ENCODE results near the gene SESTD1. TPM values are rescaled to one million over a fixed set of nuclear protein-coding genes. Genes with fewer than 3 reads are reported as not detected.
"Not testable (repeated sequence)": the region's sequence is repeated elsewhere in the genome, so short reads cannot be mapped to it uniquely, and the experiment has no call there.

The SESTD1 gene
- total RNA-seq, 4 donors from 2014 or later: 9.7 to 28.1 (median 21.3) TPM

DNA sequence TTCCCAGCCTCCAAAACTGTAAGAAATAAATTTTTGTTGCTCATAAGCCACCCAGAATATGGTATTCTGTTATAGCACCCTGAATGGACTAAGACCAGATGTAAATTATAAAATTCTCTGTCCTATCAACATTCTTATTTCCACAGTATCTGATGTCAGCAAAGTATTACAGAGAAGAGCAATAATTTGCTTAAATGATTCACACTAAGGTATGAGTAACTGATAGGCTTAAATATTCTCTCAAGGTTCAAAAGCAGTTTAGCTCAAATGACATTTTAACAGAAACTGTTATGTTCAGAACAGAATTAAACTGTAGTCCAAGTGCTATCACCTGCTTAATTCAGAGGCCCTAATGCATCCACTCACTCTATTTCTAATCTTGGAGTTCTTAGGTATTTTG is 12.8 kb downstream of the SESTD1 start:
- no peak overlapping the region for H3K27ac ChIP-seq
- no peak for TF ChIP-seq POLR2A (IDR thresholded peaks at IDR 0.05)
- TF ChIP-seq, protein P1, sequence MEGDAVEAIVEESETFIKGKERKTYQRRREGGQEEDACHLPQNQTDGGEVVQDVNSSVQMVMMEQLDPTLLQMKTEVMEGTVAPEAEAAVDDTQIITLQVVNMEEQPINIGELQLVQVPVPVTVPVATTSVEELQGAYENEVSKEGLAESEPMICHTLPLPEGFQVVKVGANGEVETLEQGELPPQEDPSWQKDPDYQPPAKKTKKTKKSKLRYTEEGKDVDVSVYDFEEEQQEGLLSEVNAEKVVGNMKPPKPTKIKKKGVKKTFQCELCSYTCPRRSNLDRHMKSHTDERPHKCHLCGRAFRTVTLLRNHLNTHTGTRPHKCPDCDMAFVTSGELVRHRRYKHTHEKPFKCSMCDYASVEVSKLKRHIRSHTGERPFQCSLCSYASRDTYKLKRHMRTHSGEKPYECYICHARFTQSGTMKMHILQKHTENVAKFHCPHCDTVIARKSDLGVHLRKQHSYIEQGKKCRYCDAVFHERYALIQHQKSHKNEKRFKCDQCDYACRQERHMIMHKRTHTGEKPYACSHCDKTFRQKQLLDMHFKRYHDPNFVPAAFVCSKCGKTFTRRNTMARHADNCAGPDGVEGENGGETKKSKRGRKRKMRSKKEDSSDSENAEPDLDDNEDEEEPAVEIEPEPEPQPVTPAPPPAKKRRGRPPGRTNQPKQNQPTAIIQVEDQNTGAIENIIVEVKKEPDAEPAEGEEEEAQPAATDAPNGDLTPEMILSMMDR (IDR thresholded peaks at IDR 0.05): no peak

DNA sequence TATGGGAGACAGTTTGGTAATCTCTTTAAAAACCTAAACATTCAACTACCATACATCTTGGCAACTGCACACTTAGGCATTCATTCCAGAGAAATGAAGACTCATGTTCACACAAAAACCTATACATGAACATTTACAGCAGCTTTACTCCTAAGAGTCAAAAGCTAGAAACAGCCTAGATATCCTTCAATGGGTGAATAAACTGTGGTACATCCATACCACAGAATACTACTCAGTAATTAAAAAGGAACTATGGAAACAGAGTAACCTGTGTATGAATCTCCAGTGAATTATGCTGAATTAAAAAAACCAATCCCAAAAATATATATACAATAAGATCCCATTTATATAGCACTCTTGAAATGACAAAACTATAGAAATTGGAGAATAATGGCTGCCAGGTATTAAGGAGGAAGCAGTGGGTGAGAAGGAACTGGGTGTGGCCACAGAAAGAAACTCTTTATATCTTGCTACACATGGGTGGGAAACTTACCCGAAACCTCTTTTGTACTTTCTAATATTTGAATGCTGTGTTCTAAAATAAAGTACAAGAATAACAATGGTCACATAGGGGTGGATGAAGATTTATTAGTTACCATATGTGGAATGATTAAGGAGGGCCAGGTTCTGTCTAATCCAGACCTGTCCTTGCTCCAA is 13.7 kb downstream of the SESTD1 start:
- intact Hi-C loops (cut with DNase I): no loop called here
- Histone ChIP-seq H3K27me3 (no peaks in the 10 kb centered on the region), H3K4me3 (replicated peaks in 1 of 3) (no peak overlapping the region), H3K4me1 (no peaks in the 10 kb centered on the region), H3K36me3 (no peaks in the 10 kb centered on the region), H3K9me3 (no peaks in the 10 kb centered on the region), H3K27ac (no peak overlapping the region)
- DNase-seq: no peak
- WGBS, 2 donors: 85 to 93% methylated on average over 1 of the region's 1 CpG
- TF ChIP-seq, protein P1 (IDR thresholded peaks at IDR 0.05): no peak
- TF ChIP-seq POLR2A (IDR thresholded peaks at IDR 0.05): no peak

More for the DNA sequence above, 12.8 kb downstream of the SESTD1 start:
- no peaks in the 10 kb centered on the region for H3K27me3 ChIP-seq
- H3K36me3 ChIP-seq: no peaks in the 10 kb centered on the region
- no peak for DNase-seq
- H3K4me3 ChIP-seq (replicated peaks in 1 of 3): no peak overlapping the region
- intact Hi-C loops (cut with DNase I): no loop called here
- no peaks in the 10 kb centered on the region for H3K4me1 ChIP-seq
- no peaks in the 10 kb centered on the region for H3K9me3 ChIP-seq

DNA sequence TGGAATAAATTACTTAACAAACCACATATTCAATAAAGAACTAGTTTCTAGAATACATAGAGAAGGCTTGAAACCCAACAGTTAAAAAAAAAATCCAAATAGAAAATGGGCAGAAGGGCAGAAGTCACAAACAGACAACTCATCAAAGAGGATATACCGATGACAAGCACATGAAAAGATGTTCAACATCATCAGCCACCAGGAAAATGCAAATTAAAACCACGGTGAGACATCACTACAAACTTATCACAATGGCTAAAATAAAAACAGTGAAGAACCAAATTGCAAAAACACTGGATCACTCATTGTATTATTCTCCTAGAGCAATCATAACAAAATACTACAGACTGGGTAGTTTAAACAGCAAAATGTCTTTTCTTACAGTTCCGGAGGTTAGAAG is 14.5 kb downstream of the SESTD1 start:
- no peak overlapping the region for H3K4me3 ChIP-seq (replicated peaks in 1 of 3)
- no peaks in the 10 kb centered on the region for H3K4me1 ChIP-seq
- H3K36me3 ChIP-seq: no peaks in the 10 kb centered on the region
- intact Hi-C loops (cut with DNase I): no loop called here
- no peak for DNase-seq
- TF ChIP-seq, protein P1 (IDR thresholded peaks at IDR 0.05): no peak
- no peak for TF ChIP-seq POLR2A (IDR thresholded peaks at IDR 0.05)
- WGBS, 2 donors: 89 to 95% methylated on average over 3 of the region's 3 CpGs
- H3K27me3 ChIP-seq: no peaks in the 10 kb centered on the region
- H3K27ac ChIP-seq: no peak overlapping the region
- no peaks in the 10 kb centered on the region for H3K9me3 ChIP-seq

GRCh38 chr2:179248024-179248348 is 16.6 kb downstream of the SESTD1 start:
- 68 to 86% methylated on average over 1 of the region's 1 CpG for WGBS, 2 donors
- no peaks in the 10 kb centered on the region for H3K36me3 ChIP-seq
- H3K9me3 ChIP-seq: no peaks in the 10 kb centered on the region
- no peak overlapping the region for H3K4me3 ChIP-seq (replicated peaks in 1 of 3)
- no peaks in the 10 kb centered on the region for H3K27me3 ChIP-seq
- intact Hi-C loops (cut with DNase I): no loop called here
- DNase-seq: no peak
- no peaks in the 10 kb centered on the region for H3K4me1 ChIP-seq
- H3K27ac ChIP-seq: no peak overlapping the region
- TF ChIP-seq, protein P1 (IDR thresholded peaks at IDR 0.05): no peak
- TF ChIP-seq POLR2A (IDR thresholded peaks at IDR 0.05): no peak

- intact Hi-C loops (cut with DNase I): no loop called here
- Histone ChIP-seq H3K27me3 (no peaks in the 10 kb centered on the region), H3K36me3 (no peaks in the 10 kb centered on the region), H3K4me3 (replicated peaks in 1 of 3) (no peak overlapping the region), H3K4me1 (no peaks in the 10 kb centered on the region), H3K9me3 (no peaks in the 10 kb centered on the region), H3K27ac (no peak overlapping the region)
- DNase-seq: no peak
- 90 to 93% methylated on average over 2 of the region's 2 CpGs for WGBS, 2 donors
- TF ChIP-seq, protein P1 (IDR thresholded peaks at IDR 0.05): no peak
- no peak for TF ChIP-seq POLR2A (IDR thresholded peaks at IDR 0.05)
Observed at GRCh38 chr2:179247318-179248023, 17.2 kb downstream of the SESTD1 start.

- H3K4me1 ChIP-seq; H3K4me3 ChIP-seq (replicated peaks in 1 of 3); H3K27ac ChIP-seq; H3K36me3 ChIP-seq; H3K9me3 ChIP-seq; DNase-seq; intact Hi-C loops (cut with DNase I); H3K27me3 ChIP-seq: not testable (repeated sequence)
- 89 to 94% methylated on average over 10 of the region's 10 CpGs for WGBS, 2 donors
Observed at GRCh38 chr2:179245843-179246242, 18.8 kb downstream of the SESTD1 start.
